Activated T-helper 17 cell treated with anti-CD3 and anti-CD28 coated beads, Interleukin-2, amount 50 U/mL, for 72 hours (primary cell): ENCODE results near the gene FRMD4A. TPM values are rescaled to one million over a fixed set of nuclear protein-coding genes. Genes with fewer than 3 reads are reported as not detected.
A peak's percentile ranks its signal among the peaks of the same experiment; 100 is the strongest.
"Not testable (repeated sequence)": the region's sequence is repeated elsewhere in the genome, so short reads cannot be mapped to it uniquely, and the experiment has no call there.

ENCODE experiments used
- ATAC-seq: fragments of 150-1000 bp; cut with Tn5 transposase; replicated peaks from 2 replicates; pipeline ENCODE4 v1.10.0; 2021; ENCODE audit warnings: mild to moderate bottlenecking, moderate library complexity
- H3K27ac Mint-ChIP-seq: one replicate; pipeline ENCODE4 v1.8.0; 2022; ENCODE audit warnings: mixed read lengths
- H3K27me3 Mint-ChIP-seq: one replicate; pipeline ENCODE4 v1.8.0; 2022; ENCODE audit warnings: mixed read lengths
- H3K36me3 Mint-ChIP-seq: one replicate; pipeline ENCODE4 v1.8.0; 2022; ENCODE audit warnings: low read depth, mild to moderate bottlenecking, mixed read lengths
- H3K4me1 Mint-ChIP-seq: one replicate; pipeline ENCODE4 v1.8.0; 2022; ENCODE audit warnings: mixed read lengths
- H3K4me3 Mint-ChIP-seq: one replicate; pipeline ENCODE4 v1.8.0; 2022; ENCODE audit warnings: mild to moderate bottlenecking, mixed read lengths
- H3K9me3 Mint-ChIP-seq: one replicate; pipeline ENCODE4 v1.8.0; 2022; ENCODE audit warnings: mixed read lengths
- total RNA-seq, 2 donors: library from RNA; stranded (reverse); gene quantifications; one replicate each; pipeline ENCODE4 v1.2.3, GENCODE V29; 2022

The FRMD4A gene
- total RNA-seq, 2 donors from 2014 or later = 0.69 to 2.0 TPM

DNA sequence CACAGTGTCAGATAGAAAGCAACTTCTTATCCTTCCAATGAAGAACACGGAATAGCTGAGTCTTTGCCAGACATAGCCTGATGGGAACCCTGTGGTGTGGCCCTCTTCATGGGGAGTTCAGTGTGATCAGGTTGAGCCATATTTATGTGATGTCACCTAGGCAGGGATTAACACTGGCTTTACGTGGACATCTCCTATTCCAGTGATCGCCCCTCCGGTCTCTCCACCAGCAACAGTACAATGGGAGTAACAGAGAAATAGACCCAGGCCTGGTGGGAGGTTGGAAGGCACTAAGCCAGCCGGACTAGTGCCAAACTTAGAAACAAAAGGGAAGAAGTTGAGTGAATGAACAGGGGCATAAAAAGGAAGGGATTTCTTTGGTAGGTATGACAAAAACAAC is 385.9 kb downstream of the FRMD4A start:
- Mint-ChIP-seq H3K9me3 (no peaks in the 10 kb centered on the region), H3K27ac (no peak overlapping the region), H3K4me1 (no peaks in the 10 kb centered on the region), H3K27me3 (no peaks in the 10 kb centered on the region), H3K36me3 (no peaks in the 10 kb centered on the region), H3K4me3 (no peak overlapping the region)
- ATAC-seq = no peak

DNA sequence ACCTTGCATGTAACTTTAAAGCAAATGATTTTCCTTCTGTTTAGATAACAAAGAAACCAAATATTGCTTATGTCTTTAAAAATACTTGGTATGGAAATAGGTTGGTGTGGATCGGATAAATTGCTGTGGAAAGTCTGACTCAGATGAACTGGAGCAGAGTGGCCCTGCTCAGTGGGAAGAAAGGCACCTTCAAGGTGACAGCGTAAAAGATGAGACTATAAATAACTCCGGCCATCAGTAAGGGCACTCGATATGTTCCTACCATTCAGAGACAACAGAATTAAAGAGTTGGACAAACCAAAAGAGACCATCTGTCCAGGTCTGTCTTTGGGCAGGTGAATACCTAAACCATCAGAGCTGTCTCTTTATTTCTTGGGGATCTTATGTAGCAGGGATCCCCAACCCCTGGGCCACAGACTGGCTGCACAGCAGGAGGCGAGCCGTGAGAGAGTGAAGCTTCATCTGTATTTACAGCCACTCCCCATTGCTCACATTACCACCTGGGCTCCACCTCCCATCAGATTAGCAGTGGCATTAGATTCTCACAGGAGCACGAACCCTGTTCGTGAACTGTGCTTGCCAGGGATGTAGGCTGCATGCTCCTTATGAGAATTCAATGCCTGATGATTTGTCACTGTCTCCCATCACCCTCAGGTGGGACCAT is 386.9 kb downstream of the FRMD4A start:
- no peak for ATAC-seq
- H3K4me3 Mint-ChIP-seq = no peak overlapping the region
- no peaks in the 10 kb centered on the region for H3K4me1 Mint-ChIP-seq
- H3K9me3 Mint-ChIP-seq = no peaks in the 10 kb centered on the region
- no peaks in the 10 kb centered on the region for H3K36me3 Mint-ChIP-seq
- H3K27me3 Mint-ChIP-seq = no peaks in the 10 kb centered on the region
- H3K27ac Mint-ChIP-seq = no peak overlapping the region

DNA sequence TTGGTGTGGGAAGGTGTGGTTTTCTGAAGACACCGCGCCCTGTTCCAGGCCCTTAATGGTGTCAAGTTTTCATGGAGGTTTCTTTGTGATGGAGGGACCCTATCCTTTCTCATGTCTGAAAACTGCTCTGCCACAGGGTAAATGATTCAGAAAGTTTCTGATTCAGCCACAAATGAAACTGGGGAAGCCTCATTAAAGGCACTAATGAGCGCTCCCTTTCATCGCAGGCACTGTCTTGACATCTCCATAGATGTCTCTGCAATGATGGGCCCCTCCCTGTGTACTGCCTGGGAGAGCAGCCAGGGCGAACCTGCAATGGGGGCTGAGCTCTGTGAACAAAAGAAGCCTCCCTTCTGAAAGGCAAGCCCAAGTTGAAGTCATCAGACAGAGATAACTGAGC is 388.7 kb downstream of the FRMD4A start:
- H3K27ac Mint-ChIP-seq = no peak overlapping the region
- H3K9me3 Mint-ChIP-seq = no peaks in the 10 kb centered on the region
- no peaks in the 10 kb centered on the region for H3K36me3 Mint-ChIP-seq
- no peaks in the 10 kb centered on the region for H3K4me1 Mint-ChIP-seq
- peak; percentile 53 for ATAC-seq
- peaks cover 7% of the 10 kb centered on the region for H3K27me3 Mint-ChIP-seq
- no peak overlapping the region for H3K4me3 Mint-ChIP-seq

DNA sequence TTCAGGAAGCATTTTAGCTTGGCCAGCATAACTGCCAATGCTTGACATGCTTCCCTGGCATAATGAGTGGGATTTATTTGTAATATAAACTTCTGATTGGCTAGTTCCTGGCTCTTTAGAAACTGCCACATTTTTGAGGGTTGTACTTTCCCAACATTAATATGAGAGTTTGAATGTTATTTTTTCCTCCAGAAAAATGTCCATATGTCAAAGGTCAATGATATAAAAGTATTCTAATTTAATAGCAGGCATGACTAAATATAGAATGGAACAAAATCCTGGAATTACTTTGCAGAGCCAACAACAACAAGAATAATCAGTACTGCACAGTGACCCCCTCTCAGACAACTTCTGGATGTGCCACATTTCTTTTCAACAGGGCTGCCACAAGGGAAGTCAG is 391.3 kb downstream of the FRMD4A start:
- no peaks in the 10 kb centered on the region for H3K36me3 Mint-ChIP-seq

DNA sequence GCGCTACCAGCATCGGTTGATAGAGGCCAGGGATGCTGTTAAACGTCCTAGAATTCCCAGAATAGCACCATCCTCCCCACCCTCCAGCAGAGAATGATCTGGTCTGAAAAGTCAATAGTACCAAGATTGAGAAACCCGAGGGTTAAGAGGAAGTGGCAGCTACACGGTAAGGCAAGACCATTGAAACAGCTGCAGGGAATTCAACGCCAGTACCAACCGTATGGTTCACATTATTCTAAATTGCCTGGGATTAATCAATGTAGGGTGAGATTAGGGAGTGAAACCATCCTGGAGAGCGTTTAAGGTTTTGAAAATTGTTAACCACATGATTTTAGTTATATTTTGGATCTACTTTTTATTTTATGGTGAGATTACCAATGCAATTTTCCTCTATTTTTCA is 391.8 kb downstream of the FRMD4A start:
- Mint-ChIP-seq H3K27ac (no peak overlapping the region), H3K4me3 (no peak overlapping the region), H3K4me1 (no peaks in the 10 kb centered on the region), H3K9me3 (no peaks in the 10 kb centered on the region), H3K36me3 (no peaks in the 10 kb centered on the region), H3K27me3 (peaks cover 12% of the 10 kb centered on the region)
- no peak for ATAC-seq

More for the DNA sequence above, 391.3 kb downstream of the FRMD4A start:
- Mint-ChIP-seq H3K9me3 (no peaks in the 10 kb centered on the region), H3K27me3 (peaks cover 12% of the 10 kb centered on the region), H3K4me1 (no peaks in the 10 kb centered on the region), H3K4me3 (no peak overlapping the region), H3K27ac (no peak overlapping the region)
- no peak for ATAC-seq

DNA sequence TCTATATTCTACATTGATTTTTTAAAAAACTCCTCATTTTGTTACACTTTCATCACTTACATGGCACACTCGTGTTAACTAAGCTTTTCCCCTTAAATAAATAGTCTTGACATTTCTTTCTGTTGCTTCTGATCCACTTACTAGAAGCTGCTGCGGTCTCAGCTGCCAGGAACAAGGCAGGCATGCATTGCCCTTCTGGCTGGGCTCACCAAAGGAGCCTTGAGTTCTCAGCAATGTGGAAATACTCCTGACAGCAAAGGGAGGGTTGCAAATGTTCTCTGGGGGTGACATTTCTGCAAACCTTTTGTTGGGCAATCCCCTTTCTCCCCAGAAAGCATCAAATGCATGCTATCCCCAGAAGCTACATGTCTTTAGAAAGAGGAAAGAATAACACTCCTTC is 393.9 kb downstream of the FRMD4A start:
- no peaks in the 10 kb centered on the region for H3K36me3 Mint-ChIP-seq
- H3K27ac Mint-ChIP-seq = no peak overlapping the region
- no peaks in the 10 kb centered on the region for H3K4me1 Mint-ChIP-seq
- peaks cover 12% of the 10 kb centered on the region for H3K27me3 Mint-ChIP-seq
- no peak for ATAC-seq
- no peak overlapping the region for H3K4me3 Mint-ChIP-seq
- no peaks in the 10 kb centered on the region for H3K9me3 Mint-ChIP-seq

DNA sequence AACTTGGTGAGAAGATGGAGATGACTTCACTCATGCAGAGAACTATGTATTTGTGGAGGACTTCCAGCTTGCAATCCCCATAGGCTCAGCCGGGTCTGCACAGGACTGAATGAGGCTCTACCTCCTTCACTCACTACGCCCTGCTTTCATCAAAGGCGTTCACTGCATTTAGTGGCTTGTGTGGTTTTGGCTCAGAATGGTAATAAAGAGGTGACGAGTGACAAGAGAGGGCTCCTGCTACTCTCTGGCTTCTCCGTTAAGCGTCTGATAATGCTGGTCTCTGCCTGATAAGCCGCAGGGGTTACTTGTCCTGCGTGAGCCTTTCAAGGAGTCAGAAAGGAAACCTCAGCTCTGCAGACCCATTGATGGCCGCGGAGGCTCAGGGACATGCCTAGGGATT is 400.6 kb downstream of the FRMD4A start:
- ATAC-seq = peak; percentile 67
- H3K27me3 Mint-ChIP-seq = no peaks in the 10 kb centered on the region
- no peak overlapping the region for H3K27ac Mint-ChIP-seq
- H3K36me3 Mint-ChIP-seq = no peaks in the 10 kb centered on the region
- H3K4me1 Mint-ChIP-seq = peaks cover 21% of the 10 kb centered on the region
- H3K4me3 Mint-ChIP-seq = peak overlapping the region; percentile 30
- H3K9me3 Mint-ChIP-seq = no peaks in the 10 kb centered on the region

DNA sequence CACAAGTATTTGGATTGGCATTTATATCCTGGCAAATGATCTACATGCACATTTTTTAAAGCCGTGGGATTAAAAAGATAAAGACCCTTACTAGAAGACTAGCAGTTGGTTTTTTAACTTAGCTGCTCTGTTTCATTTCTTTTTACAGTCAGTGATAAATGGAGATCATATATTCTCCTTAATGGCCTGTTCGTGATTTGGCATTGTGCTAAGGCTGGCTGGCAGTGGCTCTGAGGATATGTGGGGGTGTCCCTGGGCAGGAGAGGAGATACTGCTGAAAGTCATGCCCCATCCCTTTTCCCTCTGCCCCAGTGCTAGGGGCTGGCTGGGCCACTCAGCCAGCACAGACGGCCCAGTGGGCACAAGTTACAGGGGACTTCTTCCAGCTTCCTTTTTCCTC is 402.3 kb downstream of the FRMD4A start:
- Mint-ChIP-seq H3K4me1 (peaks cover 21% of the 10 kb centered on the region), H3K27me3 (no peaks in the 10 kb centered on the region), H3K36me3 (no peaks in the 10 kb centered on the region), H3K27ac (no peak overlapping the region), H3K9me3 (no peaks in the 10 kb centered on the region), H3K4me3 (no peak overlapping the region)
- ATAC-seq = no peak

DNA sequence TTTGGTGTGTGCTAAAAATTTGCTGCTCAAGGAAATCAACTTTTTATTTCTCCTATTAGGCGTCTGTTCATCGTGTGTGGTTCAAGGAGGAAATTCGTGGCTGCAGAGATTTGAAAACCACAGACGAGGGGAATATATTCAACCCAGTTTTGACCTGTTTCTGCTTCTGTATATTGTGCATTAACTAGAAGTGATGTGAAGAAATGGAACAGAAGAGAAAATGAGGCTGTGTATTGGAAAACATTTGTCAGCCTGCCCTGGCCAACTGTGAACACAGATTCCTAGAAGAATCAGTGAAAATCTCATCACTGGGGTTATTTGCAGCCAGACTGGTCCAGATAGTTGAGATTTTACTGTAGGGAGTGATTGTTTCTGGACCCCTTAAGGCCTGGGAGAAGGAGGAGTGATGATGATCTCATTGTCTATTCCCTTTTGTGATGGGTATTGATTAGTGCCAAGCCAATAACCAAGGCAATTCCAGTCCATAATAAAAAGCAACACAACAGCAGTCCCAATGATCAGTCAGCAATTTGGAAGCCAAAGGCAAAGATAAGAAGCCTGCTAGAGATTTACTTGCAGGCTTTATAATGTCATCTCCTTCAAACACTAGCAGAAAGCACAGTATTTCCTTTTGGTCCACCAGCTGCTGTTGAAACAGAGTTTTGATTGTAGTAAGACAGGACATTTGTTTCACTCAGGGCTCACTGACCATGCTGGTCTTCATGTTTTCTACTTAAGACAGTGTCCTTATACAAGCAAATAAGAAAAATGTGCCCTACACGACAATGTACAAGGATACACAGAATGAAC is 404.5 kb downstream of the FRMD4A start:
- Mint-ChIP-seq H3K9me3 (no peaks in the 10 kb centered on the region), H3K27ac (no peak overlapping the region), H3K36me3 (no peaks in the 10 kb centered on the region), H3K4me1 (peaks cover 21% of the 10 kb centered on the region), H3K4me3 (no peak overlapping the region), H3K27me3 (no peaks in the 10 kb centered on the region)
- no peak for ATAC-seq

DNA sequence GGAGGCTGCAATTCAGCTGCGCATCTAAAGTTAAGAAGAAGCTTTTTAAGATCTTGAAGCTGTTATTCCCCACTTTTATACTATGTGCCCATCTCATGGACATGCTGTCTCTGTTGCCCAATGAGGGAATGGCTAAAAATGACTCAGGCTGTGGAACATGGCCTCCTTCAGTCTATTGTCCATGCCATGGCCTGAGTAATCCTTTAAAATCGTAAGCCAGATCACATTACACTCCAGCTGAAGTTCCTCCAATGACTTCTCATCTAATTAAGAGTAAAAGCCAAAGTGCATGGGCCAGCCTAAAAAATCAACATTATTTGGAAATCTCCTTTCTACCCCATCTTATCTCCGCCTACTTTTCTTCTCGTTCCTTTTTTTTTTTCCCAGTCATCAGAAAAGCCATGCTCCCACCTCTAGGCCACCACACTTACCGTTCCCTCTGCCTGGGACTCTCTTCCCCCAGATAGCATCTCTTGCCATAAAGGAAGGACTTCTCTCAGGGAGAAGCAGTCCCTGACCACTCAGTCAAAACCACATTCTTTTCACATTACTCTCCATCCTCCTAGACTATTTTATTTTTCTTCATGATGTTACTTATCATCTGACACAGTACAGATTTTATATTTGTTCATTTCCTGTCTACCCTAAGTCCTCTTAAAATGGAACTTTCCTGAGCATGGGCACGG is 406.5 kb downstream of the FRMD4A start:
- H3K4me3 Mint-ChIP-seq = no peak overlapping the region
- peaks cover 10% of the 10 kb centered on the region for H3K4me1 Mint-ChIP-seq
- H3K9me3 Mint-ChIP-seq = no peaks in the 10 kb centered on the region
- ATAC-seq = no peak
- no peak overlapping the region for H3K27ac Mint-ChIP-seq
- no peaks in the 10 kb centered on the region for H3K36me3 Mint-ChIP-seq
- no peaks in the 10 kb centered on the region for H3K27me3 Mint-ChIP-seq

DNA sequence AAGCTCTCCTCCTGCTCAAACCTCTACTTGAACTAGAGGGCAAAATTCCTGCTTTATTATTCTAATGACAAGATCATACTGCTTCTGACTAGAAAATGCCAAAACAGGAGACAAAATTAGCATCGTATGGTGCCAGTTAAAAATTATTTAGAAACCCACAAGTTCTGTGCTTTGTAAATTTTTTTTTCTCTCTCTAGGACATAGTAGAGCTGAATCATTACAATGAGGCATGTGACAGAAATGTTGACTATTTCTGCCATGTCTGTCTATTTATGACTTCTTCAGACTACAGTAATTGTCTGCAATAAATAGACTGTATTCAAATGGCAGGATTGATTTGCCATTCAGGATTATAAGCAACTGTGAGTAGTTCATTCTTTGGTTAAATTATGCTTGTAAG is 408.1 kb downstream of the FRMD4A start:
- Mint-ChIP-seq H3K9me3 (no peaks in the 10 kb centered on the region), H3K4me1 (peaks cover 10% of the 10 kb centered on the region), H3K4me3 (no peak overlapping the region), H3K27me3 (no peaks in the 10 kb centered on the region), H3K27ac (no peak overlapping the region), H3K36me3 (no peaks in the 10 kb centered on the region)
- ATAC-seq = no peak

DNA sequence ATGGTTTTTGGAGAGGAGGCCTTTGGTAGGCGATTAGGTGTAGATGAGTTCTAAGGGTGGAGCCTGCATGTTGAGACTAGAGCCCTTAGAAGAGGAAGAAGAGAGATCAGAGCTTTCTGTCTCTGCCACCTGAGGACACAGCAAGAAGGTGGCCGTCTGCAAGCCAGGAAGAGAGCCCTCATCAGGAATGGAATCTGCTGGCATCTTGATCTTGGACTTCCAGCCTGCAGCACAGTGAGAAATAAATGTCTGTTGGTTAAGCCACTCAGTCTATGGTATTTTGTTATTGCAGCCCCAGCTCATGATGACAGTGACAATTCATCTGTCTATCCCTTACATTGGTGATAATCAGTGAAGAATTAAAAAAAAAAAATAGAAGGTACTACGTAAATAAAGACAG is 408.8 kb downstream of the FRMD4A start:
- Mint-ChIP-seq H3K27ac (no peak overlapping the region), H3K4me3 (no peak overlapping the region), H3K9me3 (no peaks in the 10 kb centered on the region), H3K27me3 (no peaks in the 10 kb centered on the region), H3K36me3 (no peaks in the 10 kb centered on the region), H3K4me1 (peaks cover 10% of the 10 kb centered on the region)
- ATAC-seq = no peak

DNA sequence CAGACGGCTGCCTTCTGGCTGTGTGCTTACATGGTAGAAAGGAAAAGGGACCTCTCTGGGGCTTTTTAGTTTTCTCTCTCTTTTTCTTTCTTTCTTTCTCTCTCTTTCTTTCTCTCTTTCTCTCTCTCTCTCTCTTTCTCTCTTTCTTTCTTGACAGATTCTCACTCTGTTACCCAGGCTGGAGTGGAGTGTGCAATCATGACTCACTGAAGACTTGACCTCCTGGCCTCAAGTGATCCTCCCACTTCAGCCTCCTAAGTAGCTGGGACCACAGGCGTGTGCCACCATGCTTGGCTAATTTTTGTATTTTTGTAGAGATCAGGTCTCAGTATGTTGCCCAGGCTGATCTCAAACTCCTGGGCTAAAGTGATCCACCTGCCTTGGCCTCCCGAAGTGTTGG is 409.6 kb downstream of the FRMD4A start:
- not testable (repeated sequence) for H3K27me3 Mint-ChIP-seq, ATAC-seq, H3K36me3 Mint-ChIP-seq, H3K4me3 Mint-ChIP-seq, H3K9me3 Mint-ChIP-seq, H3K27ac Mint-ChIP-seq, H3K4me1 Mint-ChIP-seq

DNA sequence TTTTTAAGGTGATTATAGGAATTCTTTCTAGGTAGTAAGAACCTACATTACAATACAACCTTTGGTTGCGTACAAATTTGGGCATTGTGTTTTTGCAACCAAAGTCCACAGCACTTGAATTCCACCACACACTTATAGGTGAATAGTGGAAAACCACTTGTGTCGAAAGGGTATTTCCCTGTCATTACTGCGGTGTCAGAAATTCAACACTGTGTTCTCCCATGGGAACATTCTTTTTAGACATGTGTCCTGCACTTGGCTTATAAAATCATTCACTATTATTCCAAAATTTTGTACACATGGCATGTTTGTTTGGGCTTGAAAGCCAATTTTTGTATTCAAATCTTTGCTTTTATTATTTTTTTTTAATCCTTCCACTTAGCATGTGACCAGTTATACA is 410.3 kb downstream of the FRMD4A start:
- no peak overlapping the region for H3K4me3 Mint-ChIP-seq
- ATAC-seq = no peak
- no peaks in the 10 kb centered on the region for H3K9me3 Mint-ChIP-seq
- H3K4me1 Mint-ChIP-seq = no peaks in the 10 kb centered on the region
- no peak overlapping the region for H3K27ac Mint-ChIP-seq
- no peaks in the 10 kb centered on the region for H3K36me3 Mint-ChIP-seq
- no peaks in the 10 kb centered on the region for H3K27me3 Mint-ChIP-seq

DNA sequence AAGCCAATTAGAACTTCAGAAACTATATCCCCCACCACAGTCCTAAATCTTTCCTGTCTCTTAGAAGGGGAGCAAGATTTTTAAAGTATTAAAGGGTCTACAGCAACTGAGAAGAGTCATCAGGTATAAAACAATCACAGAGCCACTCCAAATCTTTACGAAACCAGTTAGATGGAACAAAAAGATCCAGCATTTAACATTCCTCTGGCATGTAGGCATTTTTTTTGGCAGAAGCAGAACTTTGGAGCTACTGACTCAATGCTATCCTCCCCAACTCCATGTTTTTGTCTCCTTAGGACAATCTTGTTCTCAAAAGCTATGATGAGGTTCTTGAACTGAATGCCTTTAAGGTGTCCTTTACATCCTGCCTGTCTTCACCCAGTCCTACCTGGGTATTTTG is 410.7 kb downstream of the FRMD4A start:
- H3K4me3 Mint-ChIP-seq = no peak overlapping the region
- H3K9me3 Mint-ChIP-seq = no peaks in the 10 kb centered on the region
- ATAC-seq = no peak
- H3K36me3 Mint-ChIP-seq = no peaks in the 10 kb centered on the region
- no peaks in the 10 kb centered on the region for H3K27me3 Mint-ChIP-seq
- no peak overlapping the region for H3K27ac Mint-ChIP-seq
- H3K4me1 Mint-ChIP-seq = no peaks in the 10 kb centered on the region
